GM23248 (cell line): Measurements from ENCODE around the gene ARL16.

Experiments used
- EZH2 ChIP-seq: fragments of 200-600 bp; sonication (generic); IDR thresholded peaks from 2 replicates; pipeline ENCODE4 v1.6.1; 2018; ENCODE audit warnings: antibody characterized with exemption, mild to moderate bottlenecking; ENCODE audit not compliant: insufficient read depth, poor library complexity, severe bottlenecking
- EZH2phosphoT487 ChIP-seq: fragments of 200-600 bp; sonication (generic); IDR thresholded peaks from 2 replicates; pipeline ENCODE4 v1.6.1; 2018; ENCODE audit warnings: antibody characterized with exemption, moderate library complexity, mild to moderate bottlenecking, low read depth; ENCODE audit not compliant: insufficient read depth

- TF ChIP-seq EZH2 (no peak), EZH2phosphoT487 (no peak)
Observed at GRCh38 chr17:81648707-81649085, 34.9 kb downstream of the ARL16 start.
